ENCODE results near the gene DYSF. TPM values are rescaled to one million over a fixed set of nuclear protein-coding genes. Genes with fewer than 3 reads are reported as not detected.

Gene DYSF
- total RNA-seq, 1 experiment from 2014 or later, result 3.8 TPM

DNA sequence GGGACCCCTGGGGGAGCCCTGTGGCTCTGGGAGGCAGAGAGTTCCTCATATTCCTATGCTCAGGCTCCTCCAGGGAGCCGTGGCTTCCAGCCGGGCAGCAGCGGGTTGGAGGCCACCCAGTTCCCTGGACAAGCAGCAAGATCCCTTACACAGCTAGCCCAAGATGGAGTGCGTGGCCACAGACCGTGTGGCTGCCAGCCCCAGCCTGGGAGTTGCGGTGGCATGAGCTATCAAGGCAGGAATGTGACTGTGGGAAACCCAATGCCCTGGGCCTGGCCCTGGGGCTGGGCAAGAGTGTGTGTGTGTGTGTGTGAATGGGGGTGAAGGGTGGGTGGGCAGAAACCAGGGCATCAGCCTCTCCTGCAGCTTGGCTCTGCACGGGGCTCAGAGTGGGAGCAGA is 130.5 kb downstream of the DYSF start:
- DNase-seq (ENCODE audit: low spot score), result no peak
- in situ Hi-C loops (cut with HindIII; ENCODE audit: low sequenced_read_pairs), result no loop called here

DNA sequence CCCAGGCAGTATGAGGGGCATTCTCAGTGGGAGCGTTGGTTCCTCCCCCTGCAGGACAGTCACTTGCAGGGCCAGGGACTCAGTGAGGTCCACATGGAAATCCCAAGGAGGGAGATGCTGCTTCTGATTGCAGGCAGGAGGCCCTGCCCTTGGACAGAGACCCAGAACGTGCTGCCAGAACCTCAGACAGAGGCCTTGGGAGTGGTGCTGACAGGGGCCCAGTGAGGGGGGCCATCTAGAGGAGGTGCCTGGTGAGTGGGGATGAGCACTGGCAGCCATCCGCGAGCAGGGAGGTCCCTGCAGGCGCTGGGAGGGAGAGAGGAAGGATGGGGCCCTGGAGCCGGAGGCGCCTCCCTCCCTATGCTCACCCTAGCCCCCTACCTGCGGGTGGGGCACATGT is 133.1 kb downstream of the DYSF start:
- DNase-seq (ENCODE audit: low spot score), result no peak
- in situ Hi-C loops (cut with HindIII; ENCODE audit: low sequenced_read_pairs), result no loop called here

DNA sequence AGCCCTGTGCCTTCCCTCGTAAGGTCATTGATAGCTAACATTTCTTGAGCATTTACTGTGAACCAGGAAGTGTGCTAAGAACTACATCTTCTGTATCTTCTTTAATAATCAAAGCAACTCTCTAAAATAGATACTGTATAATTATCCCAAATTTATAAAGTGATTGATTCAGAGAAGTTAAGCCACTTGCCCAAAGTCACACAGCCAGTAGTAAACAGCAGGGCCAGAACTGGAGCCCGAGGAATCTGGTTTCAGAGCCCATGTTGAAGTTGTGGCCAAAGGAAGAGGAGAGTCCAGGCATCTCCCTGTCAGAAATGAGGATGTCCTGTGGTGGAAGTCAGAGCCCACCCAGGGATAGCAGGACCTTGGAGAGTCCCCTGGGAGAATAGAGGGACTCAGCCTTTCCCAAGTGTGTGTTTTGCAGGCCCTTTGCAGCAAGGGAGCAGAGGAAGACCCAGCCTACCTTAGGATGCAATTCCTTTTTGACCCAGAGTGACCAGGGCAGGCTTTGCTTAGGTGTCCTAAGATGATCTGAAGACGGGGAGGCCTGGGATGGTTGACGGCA is 134.2 kb downstream of the DYSF start:
- in situ Hi-C loops (cut with HindIII; ENCODE audit: low sequenced_read_pairs), result no loop called here

GRCh38 chr2:71588497-71589170 is 135.3 kb downstream of the DYSF start:
- in situ Hi-C loops (cut with HindIII; ENCODE audit: low sequenced_read_pairs), result no loop called here
- DNase-seq (ENCODE audit: low spot score), result no peak

More for the DNA sequence above, 134.2 kb downstream of the DYSF start:
- no peak for DNase-seq (ENCODE audit: low spot score)

DNA sequence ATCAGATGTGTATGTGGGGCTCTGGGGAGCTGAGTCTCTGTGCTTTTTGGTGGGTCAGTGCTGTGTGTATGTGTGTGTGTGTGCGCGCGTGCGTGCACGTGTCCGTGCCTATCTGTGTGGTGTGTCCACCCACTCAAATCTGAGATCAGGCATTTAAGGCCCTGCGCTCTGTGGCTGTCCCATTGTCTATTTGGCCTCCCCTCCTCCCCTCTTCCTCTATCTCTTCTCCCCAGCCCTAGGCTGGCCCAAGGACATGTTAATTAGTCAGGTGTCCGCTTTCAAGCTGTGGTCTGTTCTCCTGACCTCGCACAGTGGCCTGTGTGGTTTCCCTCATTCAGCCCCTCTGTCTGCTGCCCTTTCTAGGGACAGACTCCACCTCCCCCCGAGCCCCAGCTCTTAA is 136.4 kb downstream of the DYSF start:
- DNase-seq (ENCODE audit: low spot score), result no peak
- in situ Hi-C loops (cut with HindIII; ENCODE audit: low sequenced_read_pairs), result no loop called here

DNA sequence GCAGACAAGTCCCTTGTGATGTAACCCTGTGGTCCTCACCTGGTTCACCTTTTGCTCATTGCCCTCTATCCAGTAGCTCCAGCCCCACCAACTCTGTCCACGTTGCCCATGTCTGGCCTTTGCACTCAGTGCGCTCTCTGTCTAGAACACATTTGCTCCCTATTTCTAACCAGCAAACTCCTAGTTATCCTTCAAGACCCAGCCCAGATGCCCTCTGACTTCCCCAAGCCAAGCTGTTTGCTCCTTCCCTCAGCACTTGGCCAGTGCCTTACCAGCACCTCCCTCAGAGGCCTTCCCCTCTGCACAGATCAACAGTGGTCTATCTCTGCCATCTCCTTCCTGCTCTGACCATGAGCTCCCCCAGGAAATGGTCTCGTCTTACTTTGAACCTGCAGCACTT is 137.7 kb downstream of the DYSF start:
- no peak for DNase-seq (ENCODE audit: low spot score)

GRCh38 chr2:71592181-71592711 is 138.9 kb downstream of the DYSF start:
- DNase-seq (ENCODE audit: low spot score), result no peak
- in situ Hi-C loops (cut with HindIII; ENCODE audit: low sequenced_read_pairs), result no loop called here

More for the DNA sequence above, 137.7 kb downstream of the DYSF start:
- in situ Hi-C loops (cut with HindIII; ENCODE audit: low sequenced_read_pairs), result no loop called here

DNA sequence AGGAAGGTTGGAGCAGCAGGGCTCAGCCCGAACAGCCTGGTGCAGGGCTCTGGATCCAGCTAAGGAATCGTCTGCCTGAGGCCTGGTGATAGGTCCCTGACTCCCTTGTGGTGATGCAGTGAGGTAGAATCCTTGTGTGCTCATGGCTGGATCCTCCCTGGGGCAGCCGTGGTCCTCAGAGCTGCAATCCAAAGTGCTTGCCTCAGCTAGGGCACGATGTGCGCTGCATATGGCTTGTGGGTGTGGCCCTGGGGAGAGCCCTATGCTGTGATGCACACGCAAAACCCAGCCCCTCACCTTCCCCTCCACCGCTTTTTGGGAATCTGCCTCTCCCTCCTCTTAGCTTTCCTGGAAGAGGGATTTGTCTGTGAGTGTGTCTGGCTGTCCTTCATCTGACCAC is 142.2 kb downstream of the DYSF start:
- no peak for DNase-seq (ENCODE audit: low spot score)
- in situ Hi-C loops (cut with HindIII; ENCODE audit: low sequenced_read_pairs), result no loop called here

DNA sequence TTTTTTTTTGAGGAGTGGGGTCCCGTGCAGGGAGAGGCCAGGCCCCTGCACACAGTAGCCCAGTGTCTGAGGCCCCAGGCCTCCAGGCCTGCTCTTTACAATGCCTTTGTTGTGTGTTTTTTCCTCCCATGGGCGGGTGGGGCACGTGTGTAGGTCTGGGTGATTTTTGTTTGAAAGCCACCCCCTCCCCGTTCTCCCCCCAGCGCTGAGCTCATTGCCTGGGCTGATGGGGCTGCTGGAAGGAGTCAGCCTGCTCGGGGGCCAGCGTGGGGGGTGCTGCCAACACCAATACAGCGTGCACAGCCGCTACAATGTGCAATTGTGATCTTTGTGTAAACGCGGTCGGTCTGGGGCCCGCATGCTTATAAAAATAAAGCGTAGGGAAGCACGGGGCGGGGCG is 142.7 kb downstream of the DYSF start:
- no peak for DNase-seq (ENCODE audit: low spot score)

DNA sequence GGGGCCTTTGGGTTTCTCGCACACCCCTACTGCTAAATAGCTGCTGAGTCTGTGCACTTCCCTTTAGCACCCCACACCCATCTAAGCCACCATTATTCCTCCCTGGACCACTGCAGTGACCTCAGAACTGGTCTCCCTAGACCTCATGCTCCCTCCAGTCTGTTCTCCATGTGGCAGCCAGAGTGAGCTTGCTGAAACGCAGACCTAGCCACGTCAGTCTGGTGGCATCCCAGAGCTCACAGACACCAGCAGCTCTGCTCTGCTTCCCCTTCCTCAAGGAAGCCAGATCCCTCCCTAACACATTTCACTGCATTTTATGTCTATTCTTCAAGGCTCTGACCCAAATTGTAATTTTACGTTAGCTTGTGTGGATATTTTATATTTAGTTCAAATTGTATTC is 144.4 kb downstream of the DYSF start:
- in situ Hi-C loops (cut with HindIII; ENCODE audit: low sequenced_read_pairs), result no loop called here
- no peak for DNase-seq (ENCODE audit: low spot score)

More for the DNA sequence above, 142.7 kb downstream of the DYSF start:
- in situ Hi-C loops (cut with HindIII; ENCODE audit: low sequenced_read_pairs), result no loop called here

DNA sequence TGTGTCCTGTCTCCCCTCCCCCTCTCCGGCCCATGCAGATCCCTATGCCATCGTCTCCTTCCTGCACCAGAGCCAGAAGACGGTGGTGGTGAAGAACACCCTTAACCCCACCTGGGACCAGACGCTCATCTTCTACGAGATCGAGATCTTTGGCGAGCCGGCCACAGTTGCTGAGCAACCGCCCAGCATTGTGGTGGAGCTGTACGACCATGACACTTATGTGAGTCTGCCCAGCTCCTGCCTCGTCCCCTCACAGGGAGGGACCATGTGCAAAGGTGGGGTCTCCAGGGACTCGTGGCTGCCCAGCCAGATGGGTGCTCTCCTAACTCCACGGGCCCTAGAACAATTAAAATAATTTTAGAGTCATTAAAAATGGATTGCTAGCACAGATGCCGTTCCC is 145.2 kb downstream of the DYSF start:
- DNase-seq (ENCODE audit: low spot score), result no peak
- in situ Hi-C loops (cut with HindIII; ENCODE audit: low sequenced_read_pairs), result no loop called here

- in situ Hi-C loops (cut with HindIII; ENCODE audit: low sequenced_read_pairs), result no loop called here
- no peak for DNase-seq (ENCODE audit: low spot score)
Measured at GRCh38 chr2:71599038-71599437, 145.7 kb downstream of the DYSF start.

DNA sequence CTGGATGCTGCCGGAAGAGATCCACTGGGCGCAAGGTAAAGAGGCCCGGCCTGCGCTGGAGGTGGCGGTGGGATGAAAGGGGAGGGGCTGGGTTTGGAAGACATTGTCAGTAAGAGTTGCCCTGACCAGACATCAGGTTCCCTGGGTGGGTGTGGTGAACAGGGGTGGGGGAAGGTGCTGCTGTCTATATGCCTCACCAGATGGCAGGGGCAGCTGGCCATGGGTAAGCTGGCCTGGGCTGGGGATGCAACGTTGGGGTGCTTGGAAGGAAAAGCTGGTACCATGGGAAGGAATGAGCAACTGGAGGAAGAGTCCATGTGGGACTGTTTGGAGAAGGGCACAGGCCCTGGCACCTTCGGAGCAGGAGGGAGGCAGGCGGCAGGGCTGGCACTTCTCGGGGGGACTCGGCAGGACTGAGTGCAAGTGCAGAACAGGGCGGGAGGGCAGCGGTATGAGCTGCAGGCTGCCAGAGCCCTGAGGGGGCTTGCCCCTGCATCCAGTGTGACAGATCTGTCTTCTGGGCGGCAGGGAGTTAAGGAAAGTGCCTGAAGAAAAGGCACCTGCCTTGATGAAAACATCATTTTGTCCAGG is 146.4 kb downstream of the DYSF start:
- in situ Hi-C loops (cut with HindIII; ENCODE audit: low sequenced_read_pairs), result no loop called here
- DNase-seq (ENCODE audit: low spot score), result no peak

- in situ Hi-C loops (cut with HindIII; ENCODE audit: low sequenced_read_pairs), result no loop called here
- no peak for DNase-seq (ENCODE audit: low spot score)
Measured at GRCh38 chr2:71600555-71600954, 147.2 kb downstream of the DYSF start.

GRCh38 chr2:71601136-71602114 is 148.1 kb downstream of the DYSF start:
- in situ Hi-C loops (cut with HindIII; ENCODE audit: low sequenced_read_pairs), result no loop called here
- no peak for DNase-seq (ENCODE audit: low spot score)

DNA sequence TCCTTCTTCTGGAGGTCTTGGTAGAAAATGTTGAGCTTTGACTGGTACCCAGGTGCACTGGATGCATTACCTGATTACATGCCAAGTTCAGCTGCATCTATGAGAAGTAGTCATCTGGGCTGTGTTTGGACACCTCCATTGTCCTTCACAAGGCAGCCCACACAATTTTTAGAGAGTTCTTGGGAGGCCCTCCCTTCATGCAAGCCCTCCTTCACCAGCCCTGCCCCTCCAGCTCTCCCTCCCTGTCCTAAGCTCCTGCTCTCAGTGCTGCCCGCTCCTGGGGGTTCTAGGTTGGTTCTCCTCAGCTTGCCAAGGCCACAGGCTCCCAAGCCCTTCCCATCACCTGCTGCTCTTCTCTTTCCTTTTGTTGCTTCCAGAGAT is 148.7 kb downstream of the DYSF start:
- no peak for DNase-seq (ENCODE audit: low spot score)
- in situ Hi-C loops (cut with HindIII; ENCODE audit: low sequenced_read_pairs), result no loop called here

DNA sequence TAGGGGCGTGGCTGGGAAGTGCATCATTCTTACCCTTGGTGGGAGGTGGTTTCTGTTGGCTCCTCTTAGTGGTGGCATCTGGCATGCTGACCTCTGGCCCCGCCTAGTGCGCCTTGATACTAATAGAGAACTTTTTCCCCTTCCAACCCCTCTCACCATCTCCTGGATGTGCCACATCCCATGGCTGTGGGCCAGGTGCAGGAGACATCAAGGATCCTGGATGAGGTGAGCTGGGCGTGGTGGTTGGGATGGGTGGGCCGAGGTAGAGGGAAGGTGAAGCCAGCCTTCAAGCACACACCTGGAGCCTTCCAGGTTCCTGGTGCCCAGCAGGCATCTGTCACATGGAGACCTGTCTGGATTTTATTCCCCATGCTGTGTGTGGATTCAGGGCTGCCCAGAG is 149.2 kb downstream of the DYSF start:
- in situ Hi-C loops (cut with HindIII; ENCODE audit: low sequenced_read_pairs), result no loop called here
- DNase-seq (ENCODE audit: low spot score), result no peak

DNA sequence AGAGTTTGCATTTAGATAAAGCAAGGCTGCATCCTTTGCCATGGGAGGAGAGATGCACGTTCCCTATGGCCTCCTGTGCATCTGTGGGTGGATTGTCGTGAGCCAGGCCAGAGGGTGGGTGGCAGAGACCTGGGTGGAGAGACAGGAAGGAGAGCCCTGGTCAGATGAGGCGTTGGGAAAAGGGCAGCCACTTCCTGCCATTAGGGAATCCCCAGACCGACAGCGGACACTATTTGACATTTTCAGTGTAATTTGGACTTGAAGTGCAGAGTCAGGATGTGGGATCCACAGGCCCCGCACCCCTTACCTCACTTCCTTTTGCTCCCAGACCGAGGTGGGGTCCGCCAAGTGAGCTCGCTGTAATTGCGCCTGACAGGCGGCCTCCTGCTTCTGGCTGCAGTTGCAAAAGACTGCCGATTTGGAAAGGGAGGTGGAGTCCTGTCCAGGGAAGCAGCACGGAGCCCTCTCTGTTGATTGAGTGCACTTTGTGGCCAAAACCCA is 150.0 kb downstream of the DYSF start:
- DNase-seq (ENCODE audit: low spot score), result no peak
- in situ Hi-C loops (cut with HindIII; ENCODE audit: low sequenced_read_pairs), result no loop called here

All from G401 (cell line).